ENCODE results near the gene DAPK3.
"Not testable (repeated sequence)": the region's sequence is repeated elsewhere in the genome, so short reads cannot be mapped to it uniquely, and the experiment has no call there.

Gene DAPK3

GRCh38 chr19:3977242-3978143, 6.6 kb upstream of the DAPK3 start:
- no peak for DNase-seq

GRCh38 chr19:3976495-3977241, 5.8 kb upstream of the DAPK3 start:
- peak; percentile 20 for DNase-seq

GRCh38 chr19:3975637-3976087, 4.8 kb upstream of the DAPK3 start:
- DNase-seq: no peak

- no peak for DNase-seq
These were observed 4.2 kb upstream of the DAPK3 start for GRCh38 chr19:3975144-3975543.

GRCh38 chr19:3970313-3970807, 539 bp downstream of the DAPK3 start:
- no peak for DNase-seq

GRCh38 chr19:3969435-3970312, 1.2 kb downstream of the DAPK3 start:
- no peak for DNase-seq

- DNase-seq: no peak
These were observed 2.1 kb downstream of the DAPK3 start for GRCh38 chr19:3968556-3969434.

GRCh38 chr19:3967983-3968382, 2.9 kb downstream of the DAPK3 start:
- DNase-seq: not testable (repeated sequence)

GRCh38 chr19:3966051-3967017, 4.6 kb downstream of the DAPK3 start:
- DNase-seq: no peak

GRCh38 chr19:3964256-3965194, 6.4 kb downstream of the DAPK3 start:
- no peak for DNase-seq

- no peak for DNase-seq
These were observed 7.2 kb downstream of the DAPK3 start for GRCh38 chr19:3963458-3964255.

- no peak for DNase-seq
These were observed 9.9 kb downstream of the DAPK3 start for GRCh38 chr19:3961007-3961406.

- no peak for DNase-seq
These were observed 11.2 kb downstream of the DAPK3 start for GRCh38 chr19:3959766-3960131.

GRCh38 chr19:3958836-3959765, 11.8 kb downstream of the DAPK3 start:
- DNase-seq: no peak

GRCh38 chr19:3955688-3956087, 15.2 kb downstream of the DAPK3 start:
- no peak for DNase-seq

- not testable (repeated sequence) for DNase-seq
These were observed 15.6 kb downstream of the DAPK3 start for GRCh38 chr19:3955276-3955675.

GRCh38 chr19:3954107-3954506, 16.8 kb downstream of the DAPK3 start:
- no peak for DNase-seq
